Prostate gland (tissue), 2 donors: Measurements from ENCODE around the gene NAALADL1.

Experiments used
- CTCF ChIP-seq, 4 experiments: fragments of 200-600 bp in 2 of 4; fragments of 450-650 bp in 2 of 4; sonication (generic) in 2 of 4; IDR thresholded peaks; 1 replicate in 3 of 4; 2 replicates in 1 of 4; pipeline ENCODE4 v1.5.1; 2016 to 2019; ENCODE audit warnings: antibody characterized with exemption in 4 of 4, mild to moderate bottlenecking in 2 of 4, moderate library complexity in 2 of 4
- POLR2A ChIP-seq: fragments of 450-650 bp; IDR thresholded peaks from one replicate; pipeline ENCODE4 v1.6.1; 2016; ENCODE audit warnings: antibody characterized with exemption, mild to moderate bottlenecking

DNA sequence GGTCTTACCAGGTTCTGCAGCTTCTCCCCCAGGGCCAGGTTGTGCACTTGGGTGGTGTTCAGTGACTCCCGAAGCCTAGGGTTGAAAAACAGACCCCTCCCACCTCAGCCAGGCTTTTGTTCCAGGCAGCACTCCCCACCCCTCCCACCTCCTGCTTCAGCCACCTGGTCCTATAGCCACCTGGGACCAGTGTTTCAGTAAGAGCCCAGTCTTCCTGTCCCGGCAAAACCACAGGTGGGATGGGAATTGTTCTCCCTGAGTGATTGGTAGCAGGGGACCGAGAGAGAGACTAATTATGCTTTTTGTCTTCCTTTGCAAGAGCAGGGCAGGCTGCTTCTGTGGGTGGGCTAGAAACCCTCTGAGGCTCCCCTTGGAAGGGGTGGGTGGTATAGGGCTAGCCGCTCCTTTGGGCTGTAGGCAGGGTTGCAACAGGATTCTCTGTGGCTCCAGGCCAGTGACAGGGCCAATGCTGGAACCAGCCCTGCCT lies 8.5 kb upstream of the NAALADL1 start:
- TF ChIP-seq CTCF (IDR thresholded peaks at IDR 0.05) (no peak), POLR2A (no peak)
